HepG2 (cell line): ENCODE results near the gene ERP44. TPM values are rescaled to one million over a fixed set of nuclear protein-coding genes. Genes with fewer than 3 reads are reported as not detected.

Source experiments
- ATAC-seq: fragments of 200-7000 bp; cut with Tn5 transposase; 3 replicates; pipeline ENCODE4 v1.9.1; 2020; ENCODE audit warnings: mild to moderate bottlenecking, moderate library complexity
- BruUV-seq: library from RNA; stranded (reverse); fragments of 400-500 nt; replicated peaks from 2 replicates; lab custom pipeline; 2021; lab: Mats Ljungman, UMichigan
- CTCF ChIA-PET: fragments of 300-600 bp; formaldehyde crosslinking; extraction: SDS; loops from one replicate; lab custom pipeline; 2021; ENCODE audit warnings: low total read pairs, inconsistent platforms, low intra/inter-chr PET ratio; lab: Yijun Ruan, JAX
- POLR2A ChIA-PET: fragments of 350-600 bp; sonication (Branson Sonifier 250); formaldehyde crosslinking; loops from one replicate; lab custom pipeline; 2020; ENCODE audit warnings: antibody characterized with exemption, inconsistent platforms; lab: Yijun Ruan, JAX
- DNase-seq: peaks from one replicate; pipeline ENCODE4 v3.0.0-alpha.2; 2015; ENCODE audit warnings: low spot score
- FAIRE-seq: peaks from 3 replicates; lab custom pipeline; 2011; peaks lifted over from hg19 to GRCh38; lab: Jason Lieb, UNC
- H2AFZ ChIP-seq: one replicate; pipeline ENCODE4 v1.6.1; 2011; ENCODE audit warnings: low read length, inconsistent platforms
- H3K27ac ChIP-seq: fragments of 300-600 bp; 3 replicates; pipeline ENCODE4 v1.8.0; 2011; ENCODE audit warnings: mixed run types, mild to moderate bottlenecking, mixed read lengths, low read length, inconsistent platforms; ENCODE audit not compliant: insufficient read depth; ENCODE audit errors: extremely low read length
- H3K27me3 ChIP-seq, 2 experiments: fragments of 200-600 bp in 1 of 2; 2 replicates in 1 of 2; 3 replicates in 1 of 2; pipeline versions ENCODE4 v1.6.0 to v1.8.0; 2011; ENCODE audit warnings: low read length in 2 of 2, mild to moderate bottlenecking in 2 of 2, moderate library complexity in 2 of 2, inconsistent platforms in 1 of 2; ENCODE audit not compliant: insufficient read depth in 2 of 2, control insufficient read depth in 1 of 2
- H3K36me3 ChIP-seq, 2 experiments: fragments of 200-600 bp in 1 of 2; replicated peaks in 1 of 2; 2 replicates in 1 of 2; 3 replicates in 1 of 2; pipeline versions ENCODE4 v1.5.1 to v1.8.0; 2011; ENCODE audit warnings: low read length in 2 of 2, inconsistent platforms in 1 of 2; ENCODE audit not compliant: insufficient read depth in 2 of 2, control insufficient read depth in 1 of 2
- H3K4me1 ChIP-seq: 2 replicates; pipeline ENCODE4 v1.5.1; 2012; ENCODE audit warnings: low read length, inconsistent platforms; ENCODE audit not compliant: insufficient read depth
- H3K4me2 ChIP-seq: 2 replicates; pipeline ENCODE4 v1.6.0; 2011; ENCODE audit warnings: low read depth, low read length, inconsistent platforms
- H3K4me3 ChIP-seq, 3 experiments: fragments of 200-600 bp in 1 of 3; sonication (generic), shearing (Covaris generic) in 1 of 3; replicated peaks in 1 of 3; 2 replicates each; pipeline ENCODE4 v1.5.1; 2011 to 2016; ENCODE audit warnings: low read length in 3 of 3, inconsistent platforms in 2 of 3, low read depth in 2 of 3, mild to moderate bottlenecking in 2 of 3, control low read depth in 1 of 3, mixed read lengths in 1 of 3; ENCODE audit not compliant: insufficient read depth in 1 of 3
- H3K79me2 ChIP-seq: one replicate; pipeline ENCODE4 v1.6.1; 2011; ENCODE audit warnings: low read length, inconsistent platforms; ENCODE audit not compliant: insufficient read depth
- H3K9ac ChIP-seq: 2 replicates; pipeline ENCODE4 v1.6.0; 2011; ENCODE audit warnings: mild to moderate bottlenecking, low read depth, low read length, inconsistent platforms; ENCODE audit not compliant: insufficient read depth
- H3K9me3 ChIP-seq: 2 replicates; pipeline ENCODE4 v1.5.1; 2012; ENCODE audit warnings: mild to moderate bottlenecking, low read length
- H4K20me1 ChIP-seq: 2 replicates; pipeline ENCODE4 v1.6.0; 2011; ENCODE audit warnings: inconsistent platforms, mild to moderate bottlenecking, low read length, moderate library complexity; ENCODE audit not compliant: insufficient read depth
- FOXO1 ChIP-seq: sonication (generic); formaldehyde crosslinking; IDR thresholded peaks from 2 replicates; pipeline ENCODE4 v1.4.0; 2020; ENCODE audit warnings: missing genetic modification reagents
- HDAC6 ChIP-seq: fragments of 200-600 bp; sonication (generic); IDR thresholded peaks from 2 replicates; pipeline ENCODE4 v1.7.0; 2017; ENCODE audit warnings: mild to moderate bottlenecking, antibody characterized with exemption, low read length, low read depth
- KAT7 ChIP-seq: IDR thresholded peaks from 2 replicates; pipeline ENCODE4 v1.6.1; 2018; ENCODE audit warnings: borderline replicate concordance, missing compliant biosample characterization
- NFKB2 ChIP-seq: sonication (generic); formaldehyde crosslinking; IDR thresholded peaks from 2 replicates; pipeline ENCODE4 v1.4.0; 2020; ENCODE audit warnings: missing genetic modification reagents, borderline replicate concordance
- SAP130 ChIP-seq: IDR thresholded peaks from 2 replicates; pipeline ENCODE4 v1.6.1; 2016; ENCODE audit warnings: low read depth
- SMARCE1 ChIP-seq: fragments of 450-650 bp; IDR thresholded peaks from 2 replicates; pipeline ENCODE4 v1.6.1; 2017; ENCODE audit warnings: borderline replicate concordance
- SRSF9 ChIP-seq: fragments of 200-400 bp; formaldehyde crosslinking; IDR thresholded peaks from 2 replicates; pipeline ENCODE4 v1.6.1; 2018; ENCODE audit warnings: borderline replicate concordance, mild to moderate bottlenecking, low read depth, low read length; ENCODE audit not compliant: insufficient read depth, poor library complexity, severe bottlenecking
- STAG1 ChIP-seq: sonication (generic); formaldehyde crosslinking; IDR thresholded peaks from 2 replicates; pipeline ENCODE4 v1.4.0; 2020; ENCODE audit warnings: missing genetic modification reagents
- ZNF143 ChIP-seq: sonication (generic); formaldehyde crosslinking; IDR thresholded peaks from 2 replicates; pipeline ENCODE4 v1.4.0; 2020; ENCODE audit warnings: missing genetic modification reagents
- ZNF3 ChIP-seq: IDR thresholded peaks from 2 replicates; pipeline ENCODE4 v1.7.0; 2017; ENCODE audit warnings: inconsistent platforms
- ZNF431 ChIP-seq: sonication (generic); formaldehyde crosslinking; IDR thresholded peaks from 2 replicates; pipeline ENCODE4 v1.9.0; 2022; ENCODE audit warnings: missing genetic modification reagents, low read depth, mild to moderate bottlenecking, borderline replicate concordance
- ZNF589 ChIP-seq: sonication (generic); formaldehyde crosslinking; conservative IDR thresholded peaks from 2 replicates; pipeline ENCODE4 v1.8.0; 2022; ENCODE audit warnings: mild to moderate bottlenecking, moderate library complexity, missing genetic modification reagents
- ZSCAN12 ChIP-seq: sonication (generic); formaldehyde crosslinking; IDR thresholded peaks from 2 replicates; pipeline ENCODE4 v1.9.0; 2021; ENCODE audit warnings: mild to moderate bottlenecking, missing genetic modification reagents
- ZSCAN30 ChIP-seq: sonication (generic); formaldehyde crosslinking; IDR thresholded peaks from 2 replicates; pipeline ENCODE4 v1.5.0; 2020; ENCODE audit warnings: mild to moderate bottlenecking, missing genetic modification reagents
- WGBS: methylation state at CpG from one replicate; pipeline ENCODE4 v1.1.6; 2017; ENCODE audit warnings: low lambda C conversion rate; 5-methylcytosine and 5-hydroxymethylcytosine counted together
- in situ Hi-C: cut with HindIII; loops from 2 replicates; pipeline ENCODE4 v1.10.0; 2017; ENCODE audit warnings: low pct_unique_long_range_greater_than_20kb; ENCODE audit not compliant: extremely low pct_ligation_motif_present
- intact Hi-C: fragments of 100-400 bp; cut with micrococcal nuclease; formaldehyde crosslinking; loops from one replicate; pipeline ENCODE4 v1.10.0; 2022; ENCODE audit not compliant: unreplicated experiment
- polyA plus RNA-seq, 8 experiments: library from polyadenylated mRNA; depleted of rRNA in 3 of 8; stranded (reverse) in 7 of 8; unstranded in 1 of 8; fragments of >200 nt; fragmentation: Illumina TruSeq in 4 of 8; extraction: Trizol in 4 of 8; gene quantifications; 2 replicates each; pipeline versions ENCODE4 v1.2.1 to v1.2.3, GENCODE V29; 2011 to 2016; ENCODE audit warnings: low read depth in 4 of 8, missing spikeins in 1 of 8, mixed read lengths in 1 of 8; ENCODE audit not compliant: insufficient read depth in 1 of 8
- total RNA-seq, 5 experiments: library from RNA; depleted of rRNA; stranded (reverse); fragments of >200 nt; fragmentation: Illumina TruSeq; extraction: Trizol; gene quantifications; 2 replicates each; pipeline ENCODE4 v1.2.3, GENCODE V29; 2016; ENCODE audit warnings: low read depth in 1 of 5
- TF ChIP-seq, protein P1 (sequence below): sonication (generic); formaldehyde crosslinking; IDR thresholded peaks from 2 replicates; pipeline ENCODE4 v1.5.0; 2020; ENCODE audit warnings: mild to moderate bottlenecking, missing genetic modification reagents
- TF ChIP-seq, protein P2 (sequence below): IDR thresholded peaks from 2 replicates; pipeline ENCODE4 v1.6.1; 2016
- TF ChIP-seq, protein P3 (sequence below): IDR thresholded peaks from 2 replicates; pipeline ENCODE4 v1.6.1; 2016

Gene ERP44
- total and polyA plus RNA-seq, 2 of the 13 experiments (the other 11 are each of a cell fraction or from before 2014, with no cell fraction given) = 8.9 to 13.8 TPM

DNA sequence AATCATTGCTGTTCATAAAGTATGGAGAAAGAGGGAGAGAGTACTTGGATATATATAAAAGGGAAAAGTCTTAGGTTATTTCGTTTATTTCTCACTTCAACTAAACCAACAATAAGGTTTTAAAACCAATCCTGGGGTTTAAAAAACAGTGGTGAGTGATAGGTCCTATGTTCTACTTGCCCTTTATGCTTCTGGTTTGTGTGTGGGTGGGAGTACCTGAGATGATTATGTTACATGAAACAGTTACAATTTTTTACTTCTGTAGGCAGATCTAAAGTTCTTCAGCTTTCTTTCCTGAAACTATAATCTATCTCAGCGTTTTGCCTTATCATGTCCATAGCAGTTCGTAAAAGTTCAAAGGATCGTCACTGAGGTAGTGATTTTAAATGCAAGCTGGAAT is 143.2 kb downstream of the ERP44 start (continued):
- TF ChIP-seq FOXO1 (no peak), ZNF3 (no peak), SAP130 (no peak)
- TF ChIP-seq, protein P1, sequence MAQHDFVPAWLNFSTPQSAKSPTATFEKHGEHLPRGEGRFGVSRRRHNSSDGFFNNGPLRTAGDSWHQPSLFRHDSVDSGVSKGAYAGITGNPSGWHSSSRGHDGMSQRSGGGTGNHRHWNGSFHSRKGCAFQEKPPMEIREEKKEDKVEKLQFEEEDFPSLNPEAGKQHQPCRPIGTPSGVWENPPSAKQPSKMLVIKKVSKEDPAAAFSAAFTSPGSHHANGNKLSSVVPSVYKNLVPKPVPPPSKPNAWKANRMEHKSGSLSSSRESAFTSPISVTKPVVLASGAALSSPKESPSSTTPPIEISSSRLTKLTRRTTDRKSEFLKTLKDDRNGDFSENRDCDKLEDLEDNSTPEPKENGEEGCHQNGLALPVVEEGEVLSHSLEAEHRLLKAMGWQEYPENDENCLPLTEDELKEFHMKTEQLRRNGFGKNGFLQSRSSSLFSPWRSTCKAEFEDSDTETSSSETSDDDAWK (CRISPR knock-in tag) = no peak

DNA sequence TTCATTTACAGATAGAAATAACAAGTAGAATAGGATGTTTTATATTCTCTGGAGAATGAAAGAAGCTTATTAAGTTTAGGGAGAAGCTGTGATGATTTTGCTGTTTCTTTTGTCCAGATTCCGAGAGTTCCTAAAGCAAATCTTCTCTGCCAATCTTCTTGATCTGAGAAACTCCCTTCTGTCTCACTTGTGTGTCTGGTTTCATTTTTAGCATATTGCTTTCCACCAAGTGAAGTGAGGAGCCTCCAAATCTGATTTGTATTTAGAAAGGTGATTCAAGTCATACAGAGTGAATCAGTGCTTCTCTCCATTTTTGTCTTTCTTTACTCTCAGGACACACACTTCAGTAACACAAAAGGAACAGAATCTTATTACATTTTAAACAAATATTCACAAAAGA is 144.0 kb downstream of the ERP44 start:
- H3K79me2 ChIP-seq = no peaks in the 10 kb centered on the region
- ATAC-seq (no peak), FAIRE-seq (no peak), DNase-seq (no peak)
- no peaks in the 10 kb centered on the region for H3K27me3 ChIP-seq
- no peak overlapping the region for H3K4me3 ChIP-seq
- ChIA-PET CTCF (no interaction called here), POLR2A (no interaction called here)
- H3K4me1 ChIP-seq = no peaks in the 10 kb centered on the region
- no peak overlapping the region for H3K4me2 ChIP-seq
- peaks cover 0 to 16% of the 10 kb centered on the region in 2 experiments; a peak in 2 of 5 replicates for H3K36me3 ChIP-seq
- no TSS peak for BruUV-seq
- in situ Hi-C loops (no loop called here), intact Hi-C loops (no loop called here)
- no peak overlapping the region for H2AFZ ChIP-seq
- no peak overlapping the region for H3K9ac ChIP-seq
- 100% methylated on average over 1 of the region's 1 CpG for WGBS
- H3K9me3 ChIP-seq = no peaks in the 10 kb centered on the region
- H4K20me1 ChIP-seq = no peaks in the 10 kb centered on the region
- H3K27ac ChIP-seq = no peak overlapping the region
- TF ChIP-seq, protein P2, sequence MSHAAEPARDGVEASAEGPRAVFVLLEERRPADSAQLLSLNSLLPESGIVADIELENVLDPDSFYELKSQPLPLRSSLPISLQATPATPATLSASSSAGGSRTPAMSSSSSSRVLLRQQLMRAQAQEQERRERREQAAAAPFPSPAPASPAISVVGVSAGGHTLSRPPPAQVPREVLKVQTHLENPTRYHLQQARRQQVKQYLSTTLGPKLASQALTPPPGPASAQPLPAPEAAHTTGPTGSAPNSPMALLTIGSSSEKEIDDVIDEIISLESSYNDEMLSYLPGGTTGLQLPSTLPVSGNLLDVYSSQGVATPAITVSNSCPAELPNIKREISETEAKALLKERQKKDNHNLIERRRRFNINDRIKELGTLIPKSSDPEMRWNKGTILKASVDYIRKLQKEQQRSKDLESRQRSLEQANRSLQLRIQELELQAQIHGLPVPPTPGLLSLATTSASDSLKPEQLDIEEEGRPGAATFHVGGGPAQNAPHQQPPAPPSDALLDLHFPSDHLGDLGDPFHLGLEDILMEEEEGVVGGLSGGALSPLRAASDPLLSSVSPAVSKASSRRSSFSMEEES (CRISPR knock-in tag) = no peak
- TF ChIP-seq ZNF589 (CRISPR knock-in tag) (no peak), SRSF9 (no peak), FOXO1 (no peak), ZSCAN30 (no peak), HDAC6 (no peak), STAG1 (no peak), ZSCAN12 (CRISPR knock-in tag) (no peak), SMARCE1 (no peak), KAT7 (CRISPR knock-in tag) (no peak), ZNF143 (no peak), NFKB2 (CRISPR knock-in tag) (no peak), ZNF431 (no peak)
- TF ChIP-seq, protein P3, sequence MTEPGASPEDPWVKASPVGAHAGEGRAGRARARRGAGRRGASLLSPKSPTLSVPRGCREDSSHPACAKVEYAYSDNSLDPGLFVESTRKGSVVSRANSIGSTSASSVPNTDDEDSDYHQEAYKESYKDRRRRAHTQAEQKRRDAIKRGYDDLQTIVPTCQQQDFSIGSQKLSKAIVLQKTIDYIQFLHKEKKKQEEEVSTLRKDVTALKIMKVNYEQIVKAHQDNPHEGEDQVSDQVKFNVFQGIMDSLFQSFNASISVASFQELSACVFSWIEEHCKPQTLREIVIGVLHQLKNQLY (CRISPR knock-in tag) = no peak
